Measurements from ENCODE around the gene SLC35F1. TPM values are rescaled to one million over a fixed set of nuclear protein-coding genes. Genes with fewer than 3 reads are reported as not detected.

Gene SLC35F1
- total RNA-seq, 1 experiment from 2014 or later: 4.3 TPM

DNA sequence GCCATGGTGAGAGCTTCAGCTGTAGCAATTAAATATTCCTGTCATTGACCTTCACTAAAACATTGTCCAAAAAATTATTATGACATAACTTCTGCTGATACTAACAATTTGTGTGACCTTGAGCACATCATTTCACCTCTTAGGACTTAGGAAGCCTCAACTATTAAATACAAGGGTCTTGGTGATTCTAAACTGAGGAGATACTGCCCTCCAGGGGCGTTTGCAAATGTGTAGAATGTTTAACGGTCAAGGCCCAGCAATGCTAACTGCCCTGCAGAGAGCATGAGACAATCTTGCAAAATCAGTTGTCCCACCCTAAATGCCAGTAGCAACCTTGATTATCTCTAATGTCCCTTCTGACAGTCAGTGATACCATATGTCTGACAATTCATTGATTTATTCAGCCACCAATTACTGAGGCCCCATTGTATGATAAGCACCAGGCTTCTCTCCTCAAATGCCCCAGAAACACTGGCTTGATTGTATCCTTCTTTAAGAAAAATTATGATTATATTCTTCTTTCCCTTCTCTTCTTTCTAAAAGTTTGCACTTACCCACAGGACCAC lies 356.9 kb downstream of the SLC35F1 start:
- DNase-seq: peak; percentile 44
- Histone ChIP-seq H4K5ac (ENCODE audit: insufficient read length, low read depth, low read length) (no peak overlapping the region), H3K79me2 (ENCODE audit: insufficient read depth, low read length) (no peaks in the 10 kb centered on the region), H2BK120ac (ENCODE audit: low read depth, low read length, poor library complexity, severe bottlenecking) (no peak overlapping the region), H3K27me3 (ENCODE audit: insufficient read depth, low read length) (no peaks in the 10 kb centered on the region), H3T11ph (ENCODE audit: low read length) (no peak overlapping the region), H3K9ac (ENCODE audit: extremely low read depth, insufficient read length, low read length) (no peak overlapping the region), H2BK15ac (ENCODE audit: low read depth, low read length) (no peak overlapping the region), H4K91ac (ENCODE audit: insufficient read length, low read depth, low read length) (no peak overlapping the region), H3K4me2 (ENCODE audit: insufficient read depth, insufficient read length, low read length) (no peak overlapping the region), H2BK20ac (ENCODE audit: low read depth, low read length, poor library complexity, severe bottlenecking) (no peak overlapping the region), H2AFZ (ENCODE audit: low read length) (no peak overlapping the region), H4K8ac (replicated peaks; ENCODE audit: insufficient read length, low read depth, low read length) (no peak overlapping the region), H3K18ac (ENCODE audit: insufficient read length, low read depth, low read length) (no peak overlapping the region), H3K23ac (ENCODE audit: insufficient read length, low read depth, low read length) (no peak overlapping the region), H3K4me1 (ENCODE audit: insufficient read depth, low read length) (no peaks in the 10 kb centered on the region), H2AK5ac (ENCODE audit: insufficient read length, low read length) (no peak overlapping the region), H3K79me1 (ENCODE audit: insufficient read depth, low read depth, low read length, poor library complexity, severe bottlenecking) (no peaks in the 10 kb centered on the region), H3K14ac (ENCODE audit: insufficient read depth, low read length) (no peak overlapping the region), H3K23me2 (ENCODE audit: insufficient read length, low read depth, low read length, poor library complexity, severe bottlenecking) (no peaks in the 10 kb centered on the region), H3K56ac (ENCODE audit: insufficient read length, low read depth, low read length) (no peak overlapping the region), H4K20me1 (ENCODE audit: control insufficient read depth, insufficient read depth, insufficient read length) (no peaks in the 10 kb centered on the region), H2BK5ac (ENCODE audit: insufficient read length, low read length) (no peak overlapping the region), H2BK12ac (ENCODE audit: insufficient read length, low read depth, low read length) (no peak overlapping the region), H3K27ac (ENCODE audit: insufficient read length, low read depth, low read length) (no peak overlapping the region), H3K4ac (ENCODE audit: low read depth, low read length) (no peak overlapping the region), H3K9me3 (ENCODE audit: control insufficient read depth, low read depth, low read length) (no peaks in the 10 kb centered on the region)
- H3K4me1 Mint-ChIP-seq: no peaks in the 10 kb centered on the region
- no peaks in the 10 kb centered on the region for H3K27me3 Mint-ChIP-seq (ENCODE audit: low read depth)
- H3K36me3 Mint-ChIP-seq (ENCODE audit: insufficient read depth in 1 of 3, low read depth in 3 of 3): peaks cover 0 to 4% (median 0%) of the 10 kb centered on the region in 3 experiments; a peak in 1 of 7 replicates
- no CpG with 5 or more reads among the region's 2 CpGs for WGBS (ENCODE audit: extremely low coverage, insufficient read length, low lambda C conversion rate)
- H3K4me3 Mint-ChIP-seq: no peak overlapping the region
- no peak overlapping the region for H3K27ac Mint-ChIP-seq
- H3K9me3 Mint-ChIP-seq: peaks cover 3 to 4% of the 10 kb centered on the region in 2 experiments; a peak in 2 of 5 replicates
- TF ChIP-seq, protein P1, sequence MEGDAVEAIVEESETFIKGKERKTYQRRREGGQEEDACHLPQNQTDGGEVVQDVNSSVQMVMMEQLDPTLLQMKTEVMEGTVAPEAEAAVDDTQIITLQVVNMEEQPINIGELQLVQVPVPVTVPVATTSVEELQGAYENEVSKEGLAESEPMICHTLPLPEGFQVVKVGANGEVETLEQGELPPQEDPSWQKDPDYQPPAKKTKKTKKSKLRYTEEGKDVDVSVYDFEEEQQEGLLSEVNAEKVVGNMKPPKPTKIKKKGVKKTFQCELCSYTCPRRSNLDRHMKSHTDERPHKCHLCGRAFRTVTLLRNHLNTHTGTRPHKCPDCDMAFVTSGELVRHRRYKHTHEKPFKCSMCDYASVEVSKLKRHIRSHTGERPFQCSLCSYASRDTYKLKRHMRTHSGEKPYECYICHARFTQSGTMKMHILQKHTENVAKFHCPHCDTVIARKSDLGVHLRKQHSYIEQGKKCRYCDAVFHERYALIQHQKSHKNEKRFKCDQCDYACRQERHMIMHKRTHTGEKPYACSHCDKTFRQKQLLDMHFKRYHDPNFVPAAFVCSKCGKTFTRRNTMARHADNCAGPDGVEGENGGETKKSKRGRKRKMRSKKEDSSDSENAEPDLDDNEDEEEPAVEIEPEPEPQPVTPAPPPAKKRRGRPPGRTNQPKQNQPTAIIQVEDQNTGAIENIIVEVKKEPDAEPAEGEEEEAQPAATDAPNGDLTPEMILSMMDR (conservative IDR thresholded peaks at IDR 0.05): peak; percentile 74; the same call in 2 of the 3 replicates
